ENCODE results near the gene SPATA17.

DNA sequence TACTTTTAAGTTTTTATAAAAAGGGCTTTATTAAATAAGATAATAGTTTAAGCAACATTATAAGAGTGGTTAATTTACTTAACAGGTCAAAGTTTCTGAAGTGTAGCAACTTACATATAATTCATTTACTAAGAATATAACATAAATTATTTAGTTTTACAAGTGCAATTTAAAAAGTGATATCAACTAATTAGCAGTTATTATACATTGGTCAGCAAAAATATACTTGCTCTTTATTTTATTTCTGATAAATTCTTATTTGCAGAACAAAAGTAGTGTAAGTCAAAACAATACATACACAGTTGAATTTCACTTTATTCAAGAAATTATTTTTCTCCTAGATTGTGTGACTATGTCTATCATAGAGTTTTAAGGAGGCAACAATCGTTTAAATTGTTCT, 215.6 kb downstream of the SPATA17 start:
- TF ChIP-seq, protein P1, sequence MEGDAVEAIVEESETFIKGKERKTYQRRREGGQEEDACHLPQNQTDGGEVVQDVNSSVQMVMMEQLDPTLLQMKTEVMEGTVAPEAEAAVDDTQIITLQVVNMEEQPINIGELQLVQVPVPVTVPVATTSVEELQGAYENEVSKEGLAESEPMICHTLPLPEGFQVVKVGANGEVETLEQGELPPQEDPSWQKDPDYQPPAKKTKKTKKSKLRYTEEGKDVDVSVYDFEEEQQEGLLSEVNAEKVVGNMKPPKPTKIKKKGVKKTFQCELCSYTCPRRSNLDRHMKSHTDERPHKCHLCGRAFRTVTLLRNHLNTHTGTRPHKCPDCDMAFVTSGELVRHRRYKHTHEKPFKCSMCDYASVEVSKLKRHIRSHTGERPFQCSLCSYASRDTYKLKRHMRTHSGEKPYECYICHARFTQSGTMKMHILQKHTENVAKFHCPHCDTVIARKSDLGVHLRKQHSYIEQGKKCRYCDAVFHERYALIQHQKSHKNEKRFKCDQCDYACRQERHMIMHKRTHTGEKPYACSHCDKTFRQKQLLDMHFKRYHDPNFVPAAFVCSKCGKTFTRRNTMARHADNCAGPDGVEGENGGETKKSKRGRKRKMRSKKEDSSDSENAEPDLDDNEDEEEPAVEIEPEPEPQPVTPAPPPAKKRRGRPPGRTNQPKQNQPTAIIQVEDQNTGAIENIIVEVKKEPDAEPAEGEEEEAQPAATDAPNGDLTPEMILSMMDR (IDR thresholded peaks at IDR 0.05), result no peak
- no peak for TF ChIP-seq POLR2A (IDR thresholded peaks at IDR 0.05)

Data from heart left ventricle (tissue), 13 donors.